ENCODE results near the gene PLTP. TPM values are rescaled to one million over a fixed set of nuclear protein-coding genes. Genes with fewer than 3 reads are reported as not detected.
"Not testable (repeated sequence)": the region's sequence is repeated elsewhere in the genome, so short reads cannot be mapped to it uniquely, and the experiment has no call there.

PLTP gene
- total and polyA plus RNA-seq, 11 donors = 19.8 to 367 (median 50.5) TPM

GRCh38 chr20:45904583-45905504 is 7.1 kb downstream of the PLTP start:
- intact Hi-C loops (cut with DNase I) = no loop called here
- 84 to 89% (median 87%) methylated on average over 14 to 16 of the region's 16 CpGs for WGBS, 4 donors
- ATAC-seq = peak in 1 of 4 donors; percentile 12

GRCh38 chr20:45902199-45902701 is 9.7 kb downstream of the PLTP start:
- H3K36me3 ChIP-seq = peaks cover 0 to 94% (median 79%) of the 10 kb centered on the region in 9 donors

More at GRCh38 chr20:45904583-45905504, 7.1 kb downstream of the PLTP start:
- peaks cover 0 to 84% (median 55%) of the 10 kb centered on the region in 9 donors for H3K36me3 ChIP-seq
- no peaks in the 10 kb centered on the region for H3K9me3 ChIP-seq
- no peaks in the 10 kb centered on the region for H3K27me3 ChIP-seq
- no peak overlapping the region for H3K4me3 ChIP-seq
- no peak overlapping the region for H3K27ac ChIP-seq
- TF ChIP-seq POLR2A (IDR thresholded peaks at IDR 0.05) = no peak
- no peak for TF ChIP-seq CTCF (IDR thresholded peaks at IDR 0.05)
- peak in 1 of 5 donors; percentile 15 for DNase-seq
- H3K4me1 ChIP-seq = peaks cover 0 to 6% (median 0%) of the 10 kb centered on the region in 12 donors

GRCh38 chr20:45901332-45901731 is 10.6 kb downstream of the PLTP start:
- peaks cover 0 to 97% (median 85%) of the 10 kb centered on the region in 9 donors for H3K36me3 ChIP-seq
- ATAC-seq; H3K9me3 ChIP-seq; H3K4me1 ChIP-seq; H3K4me3 ChIP-seq; H3K27me3 ChIP-seq; H3K27ac ChIP-seq; DNase-seq; intact Hi-C loops (cut with DNase I): not testable (repeated sequence)
- 87 to 97% (median 95%) methylated on average over 6 of the region's 6 CpGs for WGBS, 4 donors

More at GRCh38 chr20:45902199-45902701, 9.7 kb downstream of the PLTP start:
- ATAC-seq (peak in 2 of 4 donors; percentile 12 to 18), DNase-seq (no peak)
- Histone ChIP-seq H3K4me3 (no peak overlapping the region), H3K27me3 (no peaks in the 10 kb centered on the region), H3K9me3 (no peaks in the 10 kb centered on the region), H3K27ac (no peak overlapping the region), H3K4me1 (no peaks in the 10 kb centered on the region)
- WGBS, 4 donors = 89 to 92% (median 91%) methylated on average over 10 to 14 of the region's 14 CpGs
- intact Hi-C loops (cut with DNase I) = no loop called here
- TF ChIP-seq POLR2A (IDR thresholded peaks at IDR 0.05) (no peak), CTCF (IDR thresholded peaks at IDR 0.05) (no peak)

- intact Hi-C loops (cut with DNase I) = loop anchor here in 1 of 10 donors (10.0 kb wide), 1 partner anchor 66 kb away; no protein-coding TSS in a partner anchor
Measured at GRCh38 chr20:45899046-45899835, 12.7 kb downstream of the PLTP start.

More at GRCh38 chr20:45899046-45899835, 12.7 kb downstream of the PLTP start:
- no peaks in the 10 kb centered on the region for H3K27me3 ChIP-seq
- H3K36me3 ChIP-seq = peaks cover 0 to 98% (median 89%) of the 10 kb centered on the region in 9 donors
- no peaks in the 10 kb centered on the region for H3K9me3 ChIP-seq
- no peak overlapping the region for H3K27ac ChIP-seq
- H3K4me1 ChIP-seq = no peaks in the 10 kb centered on the region
- TF ChIP-seq CTCF (IDR thresholded peaks at IDR 0.05) = no peak
- no peak for TF ChIP-seq POLR2A (IDR thresholded peaks at IDR 0.05)
- no peak overlapping the region for H3K4me3 ChIP-seq
- ATAC-seq (peak in 1 of 4 donors; percentile 7), DNase-seq (peak in 1 of 5 donors; percentile 7)
- 87 to 94% (median 92%) methylated on average over 13 of the region's 13 CpGs for WGBS, 4 donors

Data from heart left ventricle (tissue), 16 donors.